GM21423 (cell line): ENCODE data around the gene ACTN4.

Source experiments
- ATAC-seq: cut with Tn5 transposase; IDR thresholded peaks from one replicate; pipeline ENCODE4 v1.9.1; 2021; ENCODE audit warnings: mild to moderate bottlenecking, moderate library complexity; ENCODE audit not compliant: unreplicated experiment

Gene ACTN4

DNA sequence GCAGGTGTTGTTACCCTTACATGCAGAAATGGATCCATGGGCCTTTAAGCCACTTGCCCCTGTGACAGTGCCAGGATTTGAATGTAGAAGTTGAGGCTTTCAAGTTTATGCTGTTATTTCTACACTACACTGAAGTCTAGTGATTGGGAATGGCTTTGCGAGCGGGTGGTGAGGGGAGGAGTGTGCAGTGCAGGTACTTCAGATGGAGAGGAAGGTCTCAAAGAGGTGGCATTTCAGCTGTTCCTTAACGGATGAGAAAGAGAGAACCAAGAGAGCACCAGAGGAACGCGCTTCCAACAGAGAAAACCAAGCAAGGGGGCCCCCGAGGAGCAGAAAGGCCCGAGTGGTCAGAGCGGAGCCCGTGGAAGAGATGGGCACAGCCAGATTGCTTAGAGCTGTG, 13.3 kb downstream of the ACTN4 start:
- no peak for ATAC-seq

DNA sequence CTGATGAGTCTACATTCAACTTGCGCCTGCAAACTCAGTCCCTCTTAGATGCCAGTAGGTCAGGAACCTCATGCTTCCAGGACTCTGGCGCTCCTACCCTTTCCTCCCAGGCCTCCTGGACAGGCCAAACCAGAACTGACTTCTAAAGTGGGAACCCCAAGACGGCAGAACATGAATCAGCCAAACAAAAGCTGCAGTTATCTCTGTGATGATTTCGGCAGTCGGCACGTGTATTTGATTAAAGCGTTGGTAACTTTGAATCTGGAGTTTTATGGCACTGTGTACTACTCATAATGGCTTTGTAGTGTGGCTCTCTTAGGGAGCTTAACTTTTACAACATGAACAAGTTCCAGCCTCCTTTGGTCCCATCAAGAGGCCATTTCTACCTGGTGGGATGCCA, 13.7 kb downstream of the ACTN4 start:
- no peak for ATAC-seq

DNA sequence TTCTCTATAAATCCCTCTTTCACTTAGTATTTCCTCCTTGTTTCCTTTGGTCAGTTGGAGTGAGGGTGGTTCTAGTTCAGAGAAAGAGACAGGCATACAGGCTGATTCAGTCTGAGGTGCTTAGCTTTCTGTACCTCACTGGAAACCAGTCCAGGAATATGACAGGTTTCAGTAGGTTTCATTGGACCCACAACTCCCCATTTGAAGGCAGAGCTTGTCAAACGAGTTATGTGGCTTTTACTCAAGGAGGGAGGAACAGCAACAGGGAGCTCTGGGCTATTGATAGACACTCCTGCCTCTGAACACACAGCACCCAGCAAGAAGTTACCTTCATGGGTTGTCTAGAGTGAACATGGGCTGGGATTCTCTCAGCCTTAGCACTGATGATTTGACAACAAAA, 14.5 kb downstream of the ACTN4 start:
- no peak for ATAC-seq

DNA sequence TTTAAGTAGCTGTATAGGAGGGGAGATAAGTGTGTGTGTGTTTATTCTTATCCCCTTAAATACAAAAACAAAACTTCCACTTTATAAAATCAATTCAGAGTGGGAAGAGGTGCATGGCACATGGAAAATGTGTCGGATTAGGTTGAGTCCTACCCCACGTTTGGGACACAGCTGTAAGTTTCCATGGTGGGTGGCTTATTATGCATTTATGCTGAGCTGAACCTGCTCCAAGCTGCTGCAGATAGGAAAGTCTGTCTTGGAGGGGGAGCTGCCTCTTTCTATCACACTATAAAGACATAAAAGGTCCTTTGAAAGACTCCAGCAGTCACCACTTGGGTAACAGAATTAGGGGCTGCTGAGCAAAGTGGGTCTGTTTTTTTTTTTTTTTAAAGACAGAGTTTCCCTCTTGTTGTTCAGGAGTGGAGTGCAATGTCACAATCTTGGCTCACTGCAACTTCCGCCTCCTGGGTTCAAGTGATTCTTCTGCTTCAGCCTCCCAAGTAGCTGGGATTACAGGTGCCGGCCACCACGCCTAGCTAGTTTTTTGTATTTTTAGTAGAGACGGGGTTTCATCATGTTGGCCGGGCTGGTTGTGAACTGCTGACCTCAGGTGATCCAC, 15.2 kb downstream of the ACTN4 start:
- no peak for ATAC-seq

DNA sequence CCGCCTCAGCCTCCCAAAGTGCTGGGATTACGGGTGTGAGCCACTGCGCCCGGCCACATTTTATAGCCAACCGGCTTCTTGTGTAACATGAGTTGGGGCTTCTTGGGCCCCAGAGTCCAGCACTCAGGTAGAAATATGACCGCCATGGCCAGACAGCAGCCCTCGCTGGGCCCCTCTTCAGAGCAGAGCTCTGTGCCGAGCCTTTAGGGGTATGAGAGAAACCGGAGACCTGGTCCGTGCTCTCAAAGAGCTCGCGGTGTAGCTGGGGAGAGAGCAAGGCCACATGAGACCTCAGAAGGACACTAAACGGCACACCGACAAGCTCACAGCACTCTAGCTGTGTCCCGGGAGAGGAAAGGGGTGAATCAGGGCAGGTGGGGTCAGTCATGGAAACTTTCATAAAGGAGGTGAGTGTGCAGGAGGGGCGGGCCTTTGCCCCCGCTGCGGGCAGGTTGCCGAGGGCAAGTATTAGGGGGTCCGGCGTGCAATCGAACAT, 15.8 kb downstream of the ACTN4 start:
- no peak for ATAC-seq

DNA sequence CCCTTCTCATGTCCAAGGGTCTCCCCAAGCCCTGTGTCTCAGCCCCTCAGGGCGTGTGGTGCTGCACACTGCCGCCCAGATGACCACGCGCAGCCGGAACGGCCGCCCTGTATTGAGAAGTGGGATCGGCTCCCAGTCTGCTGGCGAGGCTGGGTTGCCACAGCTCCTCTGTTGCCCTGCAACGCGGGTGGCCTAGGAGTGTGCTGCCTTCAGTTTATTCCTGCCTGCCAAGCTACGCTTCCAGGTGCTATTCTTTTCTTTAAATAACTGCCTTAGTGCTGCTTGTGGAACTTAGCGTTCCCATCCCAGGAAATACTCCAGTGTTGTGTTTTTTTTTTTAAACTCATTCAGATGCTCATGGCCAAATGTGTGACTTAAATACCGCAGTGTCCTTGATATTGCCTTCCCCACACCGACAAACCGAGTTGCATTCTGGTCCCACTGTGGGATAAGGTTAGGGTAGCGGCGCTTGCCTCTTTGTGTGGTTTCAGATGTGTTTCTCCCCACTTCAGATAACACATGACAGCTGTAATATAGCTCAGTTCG, 16.6 kb downstream of the ACTN4 start:
- ATAC-seq = no peak

DNA sequence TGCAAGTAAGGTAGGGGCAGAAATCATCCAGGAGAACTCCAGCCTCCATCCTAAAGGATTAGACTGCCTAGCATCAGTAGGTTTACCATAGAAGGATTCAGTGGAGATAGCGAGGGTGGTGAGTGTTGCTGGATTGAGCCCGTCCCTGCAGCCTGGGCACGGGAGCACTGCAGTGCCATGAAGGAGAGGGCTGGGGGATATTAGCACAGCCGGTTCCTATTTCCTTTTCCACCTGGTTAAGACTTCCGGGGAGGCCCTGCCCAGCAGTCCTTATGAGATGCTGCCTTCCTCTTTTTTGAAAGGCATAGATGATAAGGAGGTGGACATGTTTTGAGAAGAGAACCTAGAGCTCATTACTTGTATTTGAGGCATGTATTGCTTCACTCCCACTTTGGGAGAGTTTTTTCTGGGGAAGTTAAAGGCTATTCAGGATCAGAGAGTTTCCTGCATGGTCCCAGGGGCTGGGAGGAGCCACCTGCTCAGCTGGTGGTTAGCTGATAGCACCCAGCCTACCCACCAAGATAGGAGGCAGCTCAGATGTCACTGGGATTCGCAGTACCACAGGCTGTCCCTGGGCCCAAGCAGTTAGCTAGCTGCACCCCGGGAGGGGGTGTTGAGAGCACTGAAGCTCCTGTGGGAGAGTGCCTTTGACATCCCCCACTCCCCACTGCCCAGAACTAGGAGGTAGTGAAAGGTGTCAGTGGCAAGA, 17.2 kb downstream of the ACTN4 start:
- no peak for ATAC-seq

DNA sequence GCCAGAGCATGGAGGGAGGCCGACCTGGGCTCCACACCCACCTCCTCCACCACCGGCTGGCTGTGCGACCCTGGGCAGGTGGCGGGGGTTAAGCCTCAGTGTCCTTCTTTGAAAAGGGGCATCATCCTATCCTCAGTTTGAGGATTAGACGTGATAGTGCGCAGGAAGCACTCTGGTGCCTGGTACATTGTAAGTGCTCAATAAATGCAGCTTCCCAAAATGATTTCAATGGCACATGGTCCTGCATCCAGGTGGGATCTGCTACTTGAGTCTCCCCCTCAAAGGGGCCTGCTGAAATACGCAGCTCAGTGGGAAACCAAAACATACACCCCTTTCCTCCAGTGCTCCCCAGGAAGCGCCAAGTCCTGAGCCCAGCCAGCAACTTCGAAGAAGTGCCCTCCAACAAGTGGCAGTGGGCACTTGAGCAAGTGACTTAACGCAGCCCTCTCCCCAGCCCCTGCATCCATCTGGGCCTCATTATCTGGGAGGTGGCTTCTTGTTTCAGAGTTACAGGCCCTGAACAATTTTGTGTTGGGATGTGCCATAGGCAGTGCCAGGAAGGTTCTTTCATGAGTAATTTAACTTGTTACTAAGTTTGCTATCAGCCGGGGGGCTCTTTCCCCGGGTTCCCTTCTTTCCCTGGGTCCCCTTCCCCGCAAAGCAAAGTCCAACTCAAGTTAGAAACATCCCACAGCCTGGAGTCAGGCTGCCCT, 17.9 kb downstream of the ACTN4 start:
- no peak for ATAC-seq

DNA sequence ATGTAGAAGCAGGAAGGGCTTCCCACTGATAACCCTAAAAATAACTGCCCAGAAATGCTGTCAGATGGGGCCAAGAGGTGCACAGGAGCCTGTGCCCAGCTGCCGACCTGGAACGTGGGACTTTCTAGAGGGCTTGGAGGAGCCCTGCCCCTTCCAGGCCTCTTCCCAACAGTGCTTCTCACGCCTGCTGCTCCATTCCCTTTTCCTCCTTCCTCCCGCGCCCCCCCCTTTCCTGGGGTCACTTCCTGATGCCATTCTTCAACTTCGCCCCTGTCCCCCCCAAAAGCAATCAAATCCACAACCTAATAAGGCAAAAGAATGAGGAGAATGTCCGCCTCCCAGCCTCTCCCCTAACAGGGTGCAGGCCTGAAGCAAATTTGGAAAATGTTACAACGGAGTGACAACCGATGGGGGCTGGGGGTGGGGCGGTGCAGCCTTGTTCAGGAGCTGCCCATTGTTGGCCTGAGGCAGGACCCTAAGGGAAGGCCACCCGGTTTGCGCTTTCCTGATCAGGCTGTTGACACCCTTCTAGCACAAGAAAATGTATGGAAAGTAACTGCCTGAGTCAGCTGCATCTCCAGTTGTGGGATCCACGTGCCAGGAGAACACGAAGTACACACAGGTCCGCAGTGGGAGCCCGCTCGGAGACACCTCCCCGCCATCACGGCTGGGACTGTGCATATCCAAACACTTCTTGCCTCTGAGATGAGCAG, 18.7 kb downstream of the ACTN4 start:
- no peak for ATAC-seq

DNA sequence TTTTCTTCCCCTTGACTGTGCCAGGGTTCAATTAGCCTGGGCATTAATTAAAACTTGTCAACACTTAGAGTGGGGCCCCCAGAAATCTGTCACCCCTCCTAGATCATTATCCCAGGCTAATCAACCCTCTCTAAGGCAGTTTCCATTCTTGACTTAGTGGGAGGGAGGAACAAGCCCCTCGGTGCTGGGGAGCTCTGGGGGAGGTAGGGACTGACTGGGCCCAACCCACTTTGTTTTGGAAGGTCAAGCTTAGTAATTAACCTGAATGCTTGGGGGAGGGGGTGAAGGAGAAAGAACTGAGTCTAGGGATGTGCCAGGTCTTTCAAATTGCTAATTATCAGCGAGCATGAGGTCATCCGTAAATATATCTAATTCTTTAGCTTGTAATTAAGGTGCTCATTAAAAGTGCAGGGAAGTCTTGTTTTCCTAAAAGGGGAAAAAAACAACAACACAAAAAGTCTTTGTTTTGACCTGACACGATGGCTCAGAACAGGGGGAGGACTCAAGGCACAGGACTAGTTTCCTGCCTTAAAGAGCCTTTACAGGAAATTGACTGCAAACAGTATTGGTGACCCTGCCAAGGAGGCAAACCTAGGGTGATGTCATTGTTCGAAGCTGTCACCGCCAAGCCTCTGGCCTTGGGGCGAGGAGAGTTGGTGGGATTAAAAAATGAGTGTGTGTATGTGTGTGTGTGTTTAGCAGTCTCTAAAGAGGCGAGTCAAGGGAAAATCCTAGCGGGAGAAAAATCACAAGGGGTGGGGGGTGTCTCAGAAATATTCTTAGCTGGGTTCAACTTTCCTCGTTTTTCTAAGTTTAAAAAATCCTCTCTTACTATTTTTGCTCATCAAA, 19.4 kb downstream of the ACTN4 start:
- ATAC-seq = no peak

DNA sequence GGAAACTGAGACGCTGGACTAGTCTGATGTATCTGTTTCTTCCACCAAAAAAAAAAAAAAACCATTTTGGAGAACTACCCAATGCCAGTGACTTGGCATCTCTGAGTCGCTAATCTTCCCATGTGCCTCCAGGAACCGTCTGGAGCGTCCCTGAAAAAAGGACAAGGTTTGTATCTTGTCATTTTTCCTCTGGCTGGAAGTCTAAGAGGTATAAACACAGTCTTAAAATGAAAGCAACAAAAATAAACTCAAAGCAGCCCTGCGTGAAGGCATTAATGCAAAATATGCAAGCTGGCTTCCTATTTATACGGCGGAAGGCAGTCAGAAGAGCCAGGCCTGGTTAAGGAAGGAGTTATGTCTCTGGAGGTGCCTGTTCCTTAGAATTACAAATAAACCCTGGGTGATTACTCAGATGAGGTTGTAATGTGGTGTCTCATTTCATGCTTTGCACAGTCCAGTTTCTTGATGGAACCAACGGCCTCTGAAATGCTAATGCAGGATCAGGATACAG, 20.3 kb downstream of the ACTN4 start:
- no peak for ATAC-seq

DNA sequence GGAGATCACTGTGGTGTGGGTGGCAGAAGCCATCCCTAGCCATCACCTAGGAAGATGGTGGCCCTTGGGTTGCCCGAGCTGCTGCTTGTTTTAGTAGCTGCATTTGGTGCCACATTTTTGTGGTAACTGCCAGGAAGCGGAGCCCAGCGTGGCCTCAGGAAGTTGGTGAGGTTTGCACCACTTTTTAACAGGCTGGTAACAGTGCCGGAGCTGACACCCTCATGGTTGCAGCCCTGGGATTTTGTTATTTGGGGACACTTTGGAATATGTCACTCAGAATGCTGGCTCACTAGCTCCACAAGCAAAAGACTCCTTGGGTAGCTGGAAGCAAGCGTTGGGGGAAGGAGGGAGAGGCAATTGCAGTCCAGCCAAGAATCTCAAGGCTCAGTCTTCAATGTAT, 22.1 kb downstream of the ACTN4 start:
- no peak for ATAC-seq

DNA sequence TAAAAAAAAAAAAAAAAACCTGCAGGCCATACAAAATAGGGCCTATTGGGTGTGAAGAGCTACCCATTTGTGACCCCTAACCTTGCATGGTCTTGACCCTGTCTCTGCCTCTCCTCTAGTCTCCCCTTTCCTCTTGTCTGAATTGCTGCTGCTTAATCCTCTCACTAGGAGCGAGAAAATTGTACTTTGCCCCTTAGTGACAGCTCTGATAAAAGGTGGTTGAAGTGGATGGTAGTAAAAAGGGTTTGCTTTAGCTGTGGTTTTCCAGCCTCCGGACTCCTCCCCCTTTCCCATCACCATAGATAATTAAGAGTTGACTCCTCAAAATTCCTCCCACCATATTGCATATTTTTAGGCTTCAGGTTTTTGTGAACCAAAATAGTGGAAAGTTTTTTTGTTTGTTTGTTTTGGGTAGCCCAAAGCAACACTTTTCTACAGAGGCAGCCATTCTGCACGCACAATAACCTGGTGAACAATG, 23.5 kb downstream of the ACTN4 start:
- no peak for ATAC-seq

DNA sequence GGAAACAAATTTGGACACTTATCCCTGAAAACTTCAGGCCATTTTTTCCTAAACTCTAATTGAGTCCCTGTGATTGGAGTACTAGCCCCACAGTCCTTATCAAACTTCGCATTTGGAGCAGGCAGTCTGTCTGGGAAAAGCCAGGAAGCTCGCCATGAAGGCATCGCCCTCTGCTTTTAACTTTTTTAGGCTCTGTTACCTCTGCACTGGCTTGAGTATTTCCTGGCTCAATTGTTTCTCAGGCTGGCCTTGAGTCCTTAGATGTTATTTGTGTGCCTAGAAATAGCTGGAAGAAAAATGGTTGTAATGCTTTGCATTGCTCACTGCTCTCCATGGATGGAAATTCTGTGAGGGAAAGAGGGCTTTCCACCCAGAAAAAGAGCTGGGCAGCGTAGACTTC, 24.2 kb downstream of the ACTN4 start:
- no peak for ATAC-seq

DNA sequence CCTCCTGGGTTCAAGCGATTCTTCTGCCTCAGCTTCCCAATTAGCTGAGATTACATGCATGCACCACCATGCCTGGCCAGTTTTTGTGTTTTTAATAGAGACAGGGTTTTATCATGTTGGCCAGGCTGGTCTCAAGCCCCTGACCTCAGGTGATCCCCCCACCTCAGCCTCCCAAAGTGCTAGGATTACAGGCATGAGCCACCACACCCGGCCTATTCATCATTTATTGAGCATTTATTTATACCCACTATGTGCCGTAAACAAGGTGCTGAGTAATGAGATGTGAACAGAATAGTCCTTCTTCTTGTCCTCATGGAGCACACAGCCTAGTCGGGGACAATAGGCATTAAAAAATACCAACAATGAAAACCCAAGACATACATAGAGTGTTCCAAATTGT, 25.6 kb downstream of the ACTN4 start:
- no peak for ATAC-seq

DNA sequence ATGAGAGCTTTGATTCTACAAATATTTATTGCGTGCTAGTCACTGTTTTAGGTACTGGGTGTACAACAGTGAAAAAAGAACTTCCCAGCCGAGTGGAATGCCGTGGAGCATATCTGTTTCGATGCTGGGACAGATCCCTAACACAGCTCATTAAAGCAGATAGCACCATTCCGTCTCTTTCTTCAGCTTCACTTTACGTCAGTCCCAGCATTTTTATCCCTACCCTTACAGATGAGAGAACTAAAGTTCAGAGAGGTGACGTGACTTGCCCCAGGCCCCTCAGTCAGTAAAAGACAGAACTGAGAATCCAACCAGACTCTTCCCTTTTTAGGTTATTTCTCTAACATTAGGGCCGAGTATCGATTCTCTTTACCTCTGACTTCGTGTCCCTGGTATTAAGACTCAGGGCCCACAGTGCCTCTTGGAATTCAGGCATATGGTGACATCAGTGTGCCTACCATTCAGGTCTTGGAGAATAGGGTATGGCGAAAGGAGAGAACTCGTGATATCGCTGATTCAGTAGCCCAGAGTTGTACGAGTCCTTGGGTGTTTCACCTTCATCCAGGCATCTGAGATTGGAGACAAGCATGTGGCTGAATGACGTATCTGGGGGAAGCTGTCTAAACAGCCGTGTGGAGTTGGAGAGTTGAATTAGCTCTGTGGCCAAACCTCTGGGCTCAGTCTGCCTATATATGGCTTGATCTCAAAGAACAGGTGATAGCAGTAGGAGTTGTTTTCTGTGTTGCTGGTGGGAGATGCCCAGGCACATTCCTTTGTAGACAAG, 27.1 kb downstream of the ACTN4 start:
- ATAC-seq = no peak

DNA sequence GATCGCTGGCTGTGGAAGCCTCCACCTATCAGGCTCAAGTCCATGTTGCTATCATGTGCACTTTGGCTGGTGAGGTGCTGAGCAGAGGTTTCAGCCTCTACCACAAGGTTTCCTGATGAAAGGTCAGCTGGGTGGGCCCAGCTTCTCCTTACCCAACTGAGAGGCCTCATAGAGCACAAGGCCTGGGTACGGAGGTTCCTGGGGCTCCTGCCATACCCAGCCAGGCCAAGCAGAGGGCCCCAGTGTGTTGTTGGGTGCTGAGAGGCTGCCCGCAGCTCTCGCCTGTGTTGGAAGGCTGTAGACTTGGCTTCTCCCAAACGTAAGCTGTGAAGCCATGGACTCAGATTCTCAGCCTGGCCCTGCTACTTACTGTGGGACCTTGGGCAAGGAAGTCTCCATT, 28.2 kb downstream of the ACTN4 start:
- ATAC-seq = no peak

DNA sequence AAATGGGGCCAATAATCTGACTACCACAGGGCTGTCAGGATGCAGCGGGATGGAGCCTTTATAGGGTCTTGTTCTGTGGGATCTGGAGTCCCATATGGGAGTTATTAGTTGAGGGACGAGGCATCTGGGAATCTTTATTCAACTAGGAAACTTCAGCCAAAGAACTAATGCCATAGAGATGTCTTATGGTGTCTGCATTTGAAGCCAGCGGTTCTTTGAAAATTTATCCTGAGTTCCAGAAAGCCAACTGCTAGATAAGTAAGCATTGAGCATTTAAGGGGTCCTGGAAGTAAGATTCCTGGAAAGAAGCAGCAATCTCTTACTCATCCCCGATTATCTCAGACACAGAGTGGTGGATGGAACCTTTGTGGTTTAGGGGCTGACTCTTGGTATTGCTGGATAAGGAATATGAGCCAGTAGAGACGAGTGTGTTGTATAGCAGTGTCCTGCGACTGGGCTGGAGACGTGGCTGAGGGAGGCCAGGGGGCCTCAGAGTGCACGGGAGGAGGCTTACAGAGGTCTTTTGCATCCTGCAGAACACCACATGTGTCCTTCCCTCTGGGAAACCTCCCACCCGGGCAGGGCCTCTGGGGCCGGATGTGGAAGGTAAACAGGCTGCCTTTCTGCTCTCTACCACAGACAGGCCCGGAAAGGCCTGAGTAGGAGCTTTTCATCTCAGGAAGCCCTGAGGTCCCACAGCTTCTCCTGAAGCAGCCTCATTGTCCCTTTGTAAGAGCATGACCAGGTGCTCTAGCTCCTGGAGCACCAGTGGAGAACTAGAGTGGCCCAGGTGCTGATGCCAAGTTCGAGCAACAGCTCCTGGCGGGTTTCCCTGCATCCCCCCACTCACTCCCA, 28.8 kb downstream of the ACTN4 start:
- no peak for ATAC-seq
